B cell (primary cell): ENCODE data around the gene PDLIM1.

Experiments
- EZH2 ChIP-seq: IDR thresholded peaks from 2 replicates; pipeline ENCODE4 v1.6.1; 2012; ENCODE audit warnings: borderline replicate concordance, low read depth, mild to moderate bottlenecking, moderate library complexity, low read length; ENCODE audit not compliant: insufficient read depth, poor library complexity, severe bottlenecking
- TF ChIP-seq, protein P1 (sequence below): fragments of 200-600 bp; IDR thresholded peaks from one replicate; pipeline ENCODE4 v1.8.0; 2022; ENCODE audit warnings: antibody characterized with exemption, mild to moderate bottlenecking

DNA sequence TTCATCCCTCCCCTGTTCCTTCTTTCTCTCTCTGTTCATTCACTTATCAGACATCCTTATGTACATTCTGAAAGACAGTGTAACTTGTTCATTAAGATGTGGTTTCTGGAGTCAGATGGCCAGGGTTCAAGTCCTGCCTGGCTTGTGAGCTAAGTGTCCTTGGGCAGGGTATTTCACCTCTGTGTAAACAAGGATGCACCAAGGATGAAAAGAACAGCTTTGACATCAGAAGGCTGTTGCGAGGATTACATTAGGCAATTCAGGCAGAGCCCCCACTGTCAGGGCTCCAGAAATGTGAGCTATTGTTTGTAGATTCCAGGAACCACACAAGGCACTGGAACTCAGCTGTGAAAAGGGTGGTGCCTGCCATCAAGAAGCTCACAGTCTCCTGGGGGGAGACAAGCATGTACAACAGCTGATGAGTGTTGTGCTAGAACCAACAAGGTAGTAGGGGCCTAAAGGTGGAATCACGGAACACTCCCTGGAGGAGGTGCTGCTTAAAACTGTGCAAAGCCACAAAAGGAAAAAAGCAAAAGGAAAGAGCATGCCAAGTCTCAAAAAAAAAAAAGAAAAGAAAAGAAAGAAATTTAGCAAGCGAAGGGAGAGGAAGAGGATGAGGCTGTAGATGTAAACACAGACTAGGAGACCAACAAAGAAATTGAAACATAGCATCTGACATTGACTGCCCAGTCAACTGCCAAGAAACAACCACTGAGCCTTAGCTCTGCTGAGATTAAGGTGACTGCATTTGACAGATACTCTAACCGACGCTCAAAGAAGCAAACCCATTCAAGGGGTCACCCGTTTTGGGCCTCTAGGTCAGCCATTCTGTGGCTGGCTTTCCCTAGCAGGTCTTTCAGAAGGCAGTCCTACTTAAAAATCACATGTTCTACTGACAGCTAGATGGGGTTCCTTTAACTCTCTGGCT lies 12.5 kb downstream of the PDLIM1 start:
- TF ChIP-seq, protein P1, sequence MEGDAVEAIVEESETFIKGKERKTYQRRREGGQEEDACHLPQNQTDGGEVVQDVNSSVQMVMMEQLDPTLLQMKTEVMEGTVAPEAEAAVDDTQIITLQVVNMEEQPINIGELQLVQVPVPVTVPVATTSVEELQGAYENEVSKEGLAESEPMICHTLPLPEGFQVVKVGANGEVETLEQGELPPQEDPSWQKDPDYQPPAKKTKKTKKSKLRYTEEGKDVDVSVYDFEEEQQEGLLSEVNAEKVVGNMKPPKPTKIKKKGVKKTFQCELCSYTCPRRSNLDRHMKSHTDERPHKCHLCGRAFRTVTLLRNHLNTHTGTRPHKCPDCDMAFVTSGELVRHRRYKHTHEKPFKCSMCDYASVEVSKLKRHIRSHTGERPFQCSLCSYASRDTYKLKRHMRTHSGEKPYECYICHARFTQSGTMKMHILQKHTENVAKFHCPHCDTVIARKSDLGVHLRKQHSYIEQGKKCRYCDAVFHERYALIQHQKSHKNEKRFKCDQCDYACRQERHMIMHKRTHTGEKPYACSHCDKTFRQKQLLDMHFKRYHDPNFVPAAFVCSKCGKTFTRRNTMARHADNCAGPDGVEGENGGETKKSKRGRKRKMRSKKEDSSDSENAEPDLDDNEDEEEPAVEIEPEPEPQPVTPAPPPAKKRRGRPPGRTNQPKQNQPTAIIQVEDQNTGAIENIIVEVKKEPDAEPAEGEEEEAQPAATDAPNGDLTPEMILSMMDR: no peak
- TF ChIP-seq EZH2: no peak
